HG03060 (cell line): Measurements from ENCODE around the gene AMBP.

Source experiments
- ATAC-seq: cut with Tn5 transposase; IDR thresholded peaks from one replicate; pipeline ENCODE4 v1.9.1; 2021; ENCODE audit warnings: low read depth, moderate number of reproducible peaks; ENCODE audit not compliant: unreplicated experiment

AMBP gene

GRCh38 chr9:114035221-114035844 is 42.8 kb downstream of the AMBP start:
- ATAC-seq = no peak

GRCh38 chr9:114034661-114035062 is 43.4 kb downstream of the AMBP start:
- no peak for ATAC-seq

- no peak for ATAC-seq
Measured at GRCh38 chr9:114034196-114034595, 43.9 kb downstream of the AMBP start.

- ATAC-seq = no peak
Measured at GRCh38 chr9:114033397-114034103, 44.5 kb downstream of the AMBP start.

- no peak for ATAC-seq
Measured at GRCh38 chr9:114031948-114032840, 45.9 kb downstream of the AMBP start.

DNA sequence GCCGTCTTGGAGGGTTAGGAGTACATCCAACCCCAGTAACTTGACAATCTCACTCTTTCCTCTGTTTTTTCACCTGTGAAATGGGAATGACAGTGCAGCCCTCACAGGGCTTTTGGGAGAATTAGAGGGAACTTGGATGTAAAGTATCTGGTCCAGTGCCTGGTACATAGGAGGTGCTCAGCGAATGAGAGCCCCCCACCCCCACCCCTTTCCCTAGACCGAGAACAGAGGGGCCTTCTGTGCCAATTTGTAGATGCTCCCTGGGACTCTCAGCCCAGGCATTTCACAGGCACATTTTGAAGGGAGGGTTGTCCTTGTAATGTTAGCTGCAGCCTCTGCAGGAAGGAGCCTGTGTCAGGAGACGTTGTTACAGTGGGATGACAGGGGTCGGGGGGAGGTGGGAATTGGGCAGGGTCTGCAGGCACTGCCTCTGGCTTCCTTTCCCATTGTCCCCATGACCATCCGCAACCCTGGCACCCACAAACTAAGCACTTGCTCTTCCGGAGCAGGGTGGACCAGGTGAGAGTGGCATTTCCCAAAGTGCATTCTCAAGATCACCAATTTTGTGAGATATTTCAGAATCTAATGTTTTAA is 47.0 kb downstream of the AMBP start:
- ATAC-seq = no peak

- ATAC-seq = no peak
Measured at GRCh38 chr9:114030364-114030763, 47.7 kb downstream of the AMBP start.

DNA sequence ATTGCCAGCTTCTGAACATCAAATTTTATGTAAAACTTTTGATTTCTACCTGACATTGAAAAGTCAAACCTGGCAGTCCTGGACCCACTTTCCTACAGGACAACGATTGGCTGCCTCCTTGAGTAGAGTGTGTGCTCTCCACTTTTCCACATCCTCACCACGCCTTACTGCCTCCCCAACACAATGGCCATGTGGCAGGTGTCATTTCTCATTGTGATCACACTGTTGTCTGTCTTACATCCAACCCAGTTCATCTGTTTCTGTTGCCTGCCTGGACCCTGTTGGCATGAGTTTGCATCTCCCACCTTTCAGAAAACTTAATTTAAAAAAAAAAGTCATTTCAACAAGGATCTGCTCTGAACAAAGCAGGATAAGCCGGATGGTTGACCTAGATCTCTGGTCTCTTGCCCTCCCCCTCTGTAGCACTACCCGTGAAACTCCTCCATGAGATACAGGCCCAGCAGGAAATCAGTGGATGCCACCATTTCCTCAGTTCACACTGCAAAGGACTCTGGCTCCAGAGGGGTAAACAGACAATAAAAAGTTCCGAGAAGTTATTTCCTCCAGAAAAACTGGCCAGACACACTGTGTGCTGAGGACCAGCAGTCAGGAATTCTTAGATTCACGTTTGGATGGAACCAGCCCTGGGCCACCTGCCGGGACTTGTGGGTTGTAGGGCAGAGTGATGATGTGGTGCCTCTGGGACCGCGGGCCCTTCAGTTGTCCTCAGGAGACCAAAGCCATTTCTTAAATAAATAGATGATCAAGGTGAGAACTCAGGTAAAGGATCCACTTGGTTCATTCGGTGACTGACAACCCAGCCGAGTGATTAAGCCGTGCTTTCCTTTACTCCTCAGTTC is 48.6 kb downstream of the AMBP start:
- no peak for ATAC-seq

DNA sequence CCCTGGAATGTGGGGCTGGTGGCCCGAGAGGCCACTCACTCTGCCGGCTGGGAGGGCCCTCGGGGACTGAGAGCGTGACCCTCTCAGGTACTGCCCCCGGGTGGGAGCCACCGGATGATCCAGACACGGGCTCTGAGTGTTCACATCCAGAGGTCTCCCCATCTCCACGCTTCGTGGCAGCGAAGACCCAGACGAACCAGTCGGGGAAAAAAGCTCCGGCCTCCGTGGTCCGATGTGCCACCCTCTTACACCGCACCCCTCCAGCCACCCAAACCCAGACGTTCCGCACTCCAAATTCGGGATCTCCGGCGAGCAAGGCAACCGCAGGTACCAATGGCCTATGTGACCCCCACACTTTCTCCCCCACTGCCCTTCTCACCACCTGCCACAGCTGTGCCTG is 49.5 kb downstream of the AMBP start:
- ATAC-seq = no peak

DNA sequence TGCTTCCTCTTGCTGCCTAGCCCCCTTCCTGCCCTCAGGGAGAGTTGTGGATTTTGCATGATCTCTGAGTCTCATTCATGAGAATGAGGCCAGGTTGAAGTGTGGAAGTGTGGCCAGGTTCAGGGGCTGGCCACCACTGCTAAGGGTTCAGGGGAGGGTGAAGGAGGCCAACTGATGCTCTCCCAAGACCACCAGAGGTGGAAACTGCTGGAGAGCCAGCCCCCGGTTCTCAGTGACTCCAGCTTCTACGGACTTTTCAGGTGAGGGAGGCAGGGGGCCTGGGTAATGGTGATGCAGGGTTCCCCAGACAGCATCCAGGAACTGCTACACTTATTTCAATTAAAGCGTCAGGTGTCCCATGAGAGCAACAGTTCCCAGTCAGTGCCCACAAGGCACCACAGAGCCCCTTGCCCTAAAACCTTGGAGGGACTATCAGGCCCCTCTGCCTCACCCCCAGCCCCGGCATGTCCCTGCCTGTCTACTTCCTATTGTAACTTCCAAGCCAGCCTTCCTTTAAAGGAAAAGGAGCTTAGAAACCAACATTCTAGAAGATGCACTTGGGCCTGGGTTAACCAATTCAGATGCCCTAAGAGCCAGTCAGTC is 50.1 kb downstream of the AMBP start:
- no peak for ATAC-seq

DNA sequence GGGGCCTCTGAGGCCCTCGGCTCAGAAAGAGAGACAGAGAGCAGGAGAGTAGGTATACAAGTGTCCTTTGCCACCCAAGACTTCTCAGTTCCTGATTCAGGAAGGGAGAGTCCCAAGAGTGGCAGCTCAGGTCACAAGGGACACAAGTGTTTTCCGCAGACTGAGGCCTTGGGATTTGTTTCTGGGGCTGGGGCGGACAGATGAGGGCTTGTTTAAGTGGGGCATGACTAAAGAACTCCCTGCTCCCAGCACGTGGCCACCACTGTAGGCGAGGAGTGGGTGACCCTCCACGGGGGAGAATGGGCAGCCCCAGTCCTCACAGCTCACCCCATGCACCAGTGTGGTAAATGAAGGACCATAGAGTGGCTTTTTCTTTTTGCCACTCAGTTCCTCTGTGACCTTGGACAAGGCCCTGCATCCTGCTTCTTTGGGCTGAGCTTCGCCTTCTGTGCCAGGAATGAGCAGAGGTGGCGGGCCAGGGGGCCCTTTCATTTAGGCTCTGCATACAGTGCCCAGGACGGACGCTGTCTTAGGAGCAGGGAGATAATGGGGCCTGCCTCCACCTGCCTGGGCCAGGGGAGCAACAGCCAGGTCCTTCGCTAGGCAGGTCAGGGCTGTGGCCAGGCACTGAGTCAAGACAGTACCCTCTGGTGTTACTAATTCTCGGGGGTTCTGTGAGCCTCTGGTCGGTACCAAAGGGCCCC is 50.8 kb downstream of the AMBP start:
- no peak for ATAC-seq

GRCh38 chr9:114026335-114026734 is 51.8 kb downstream of the AMBP start:
- ATAC-seq = no peak

DNA sequence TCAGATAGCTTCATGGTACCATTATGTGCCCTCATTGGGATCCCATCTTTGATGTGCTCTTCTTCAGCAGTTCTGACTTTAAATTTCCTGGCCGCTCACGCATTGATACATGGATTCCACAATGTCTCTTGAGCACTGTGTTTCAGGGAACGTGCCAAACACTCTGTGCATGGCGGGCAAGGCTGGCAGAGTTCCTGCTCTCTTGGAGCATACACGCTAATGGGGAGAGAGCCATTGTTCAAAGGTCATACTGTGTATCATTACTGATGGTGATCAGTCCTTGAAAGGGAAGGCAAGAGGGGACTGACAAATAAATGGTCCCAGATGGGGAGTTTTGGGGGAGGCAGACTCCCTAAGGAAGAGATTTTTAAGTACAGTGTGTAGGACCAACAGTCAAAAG is 52.3 kb downstream of the AMBP start:
- ATAC-seq = no peak

- no peak for ATAC-seq
Measured at GRCh38 chr9:114025196-114025753, 52.8 kb downstream of the AMBP start.

- no peak for ATAC-seq
Measured at GRCh38 chr9:114023961-114024360, 54.1 kb downstream of the AMBP start.

GRCh38 chr9:114021578-114021977 is 56.5 kb downstream of the AMBP start:
- ATAC-seq = no peak

DNA sequence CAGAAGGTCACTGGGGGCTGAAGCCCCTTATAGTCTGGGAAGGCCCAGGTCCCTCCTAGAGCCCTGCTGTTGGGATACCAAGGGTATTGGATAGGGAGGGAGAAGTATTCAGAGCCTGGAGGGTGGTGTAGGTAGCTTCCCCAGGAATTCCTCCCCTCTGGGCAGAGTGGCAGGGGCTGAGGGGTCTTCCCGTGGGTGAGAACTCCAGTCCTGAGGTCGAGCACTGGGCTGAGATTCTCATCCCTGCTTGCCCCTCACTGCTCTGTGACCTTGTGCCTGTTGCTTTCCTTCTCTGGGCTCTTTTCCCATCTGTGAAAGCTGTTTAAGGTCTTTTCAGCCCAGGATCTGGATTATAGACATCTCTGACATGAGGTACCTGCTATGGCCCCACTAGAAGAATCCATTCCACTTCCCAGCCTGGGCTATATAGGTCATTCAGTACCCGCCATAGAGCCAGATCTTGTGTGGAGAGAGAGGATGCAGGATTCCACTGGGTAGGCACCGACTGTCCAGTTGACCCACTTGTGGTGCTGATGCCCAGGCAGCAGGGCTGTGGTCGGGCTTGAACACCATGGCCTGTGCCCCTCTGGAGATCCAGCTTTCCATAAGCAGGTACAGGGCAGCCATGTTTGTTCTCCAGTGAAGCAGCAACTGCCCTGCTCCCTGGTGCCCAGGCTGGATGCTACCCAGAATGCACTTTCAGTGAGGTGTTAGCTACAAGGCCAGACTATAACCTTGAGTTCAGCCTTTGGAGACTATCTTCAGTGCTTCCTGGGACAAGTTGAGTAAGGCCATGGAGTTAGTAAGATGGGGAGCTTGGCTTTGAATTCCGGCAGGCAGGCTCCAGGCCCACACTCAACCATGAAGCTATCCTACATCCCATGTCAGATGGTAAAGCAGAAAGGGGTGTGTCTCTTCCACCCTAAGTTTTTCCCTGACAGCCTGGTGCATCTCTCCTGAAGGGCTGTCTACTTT is 60.1 kb downstream of the AMBP start:
- ATAC-seq = no peak
